Measurements from ENCODE around the gene ATG2B.

ATG2B gene

GRCh38 chr14:96303981-96304380 lies 59.2 kb downstream of the ATG2B start:
- no peak for DNase-seq

- no peak for DNase-seq
These were observed 63.7 kb downstream of the ATG2B start for GRCh38 chr14:96299441-96299840.

- no peak for DNase-seq
These were observed 65.1 kb downstream of the ATG2B start for GRCh38 chr14:96297997-96298515.

GRCh38 chr14:96297000-96297399 lies 66.1 kb downstream of the ATG2B start:
- DNase-seq = peak; percentile 81

- DNase-seq = no peak
These were observed 68.9 kb downstream of the ATG2B start for GRCh38 chr14:96294246-96294645.

GRCh38 chr14:96287856-96288255 lies 75.3 kb downstream of the ATG2B start:
- no peak for DNase-seq

- no peak for DNase-seq
These were observed 76.9 kb downstream of the ATG2B start for GRCh38 chr14:96286251-96286650.

- DNase-seq = no peak
These were observed 77.5 kb downstream of the ATG2B start for GRCh38 chr14:96285667-96286066.

GRCh38 chr14:96284430-96284829 lies 78.7 kb downstream of the ATG2B start:
- DNase-seq = no peak

GRCh38 chr14:96284008-96284407 lies 79.1 kb downstream of the ATG2B start:
- no peak for DNase-seq

GRCh38 chr14:96281486-96281885 lies 81.7 kb downstream of the ATG2B start:
- no peak for DNase-seq

GRCh38 chr14:96280104-96280503 lies 83.0 kb downstream of the ATG2B start:
- DNase-seq = no peak

- no peak for DNase-seq
These were observed 83.6 kb downstream of the ATG2B start for GRCh38 chr14:96279564-96279963.

- no peak for DNase-seq
These were observed 85.3 kb downstream of the ATG2B start for GRCh38 chr14:96277890-96278289.

GRCh38 chr14:96275177-96276112 lies 87.7 kb downstream of the ATG2B start:
- peak; percentile 8 for DNase-seq

GRCh38 chr14:96274543-96274942 lies 88.6 kb downstream of the ATG2B start:
- no peak for DNase-seq

GRCh38 chr14:96274122-96274521 lies 89.0 kb downstream of the ATG2B start:
- DNase-seq = no peak

- DNase-seq = no peak
These were observed 89.5 kb downstream of the ATG2B start for GRCh38 chr14:96273629-96274028.

- DNase-seq = no peak
These were observed 90.2 kb downstream of the ATG2B start for GRCh38 chr14:96272777-96273473.

- no peak for DNase-seq
These were observed 91.7 kb downstream of the ATG2B start for GRCh38 chr14:96271421-96271762.

- no peak for DNase-seq
These were observed 92.3 kb downstream of the ATG2B start for GRCh38 chr14:96270565-96271420.

GRCh38 chr14:96269359-96269710 lies 93.8 kb downstream of the ATG2B start:
- no peak for DNase-seq

All from NCI-H526 treated with DMSO at 0.1 percent for 48 hours (cell line).